Spinal cord (tissue), 10 donors: ENCODE data around the gene CHAF1B. TPM values are rescaled to one million over a fixed set of nuclear protein-coding genes. Genes with fewer than 3 reads are reported as not detected.

ENCODE experiments used
- DNase-seq, 6 donors: peaks; one replicate each; pipeline versions ENCODE4 v3.0.0 to v3.0.0-alpha.2; 2013 to 2015; ENCODE audit warnings: low spot score in 6 of 6, low read depth in 4 of 6
- H3K27ac ChIP-seq: one replicate; pipeline ENCODE4 v1.5.1; 2013; ENCODE audit warnings: low read depth, low read length, control low read depth
- H3K27me3 ChIP-seq: one replicate; pipeline ENCODE4 v1.6.1; 2013; ENCODE audit warnings: low read length; ENCODE audit not compliant: control insufficient read depth, insufficient read depth
- H3K36me3 ChIP-seq: one replicate; pipeline ENCODE4 v1.6.1; 2013; ENCODE audit warnings: low read length; ENCODE audit not compliant: control insufficient read depth, insufficient read depth
- H3K4me1 ChIP-seq: one replicate; pipeline ENCODE4 v1.6.1; 2013; ENCODE audit warnings: low read length; ENCODE audit not compliant: control insufficient read depth, insufficient read depth
- H3K4me3 ChIP-seq: one replicate; pipeline ENCODE4 v1.5.1; 2013; ENCODE audit warnings: low read depth, low read length, control low read depth
- H3K9me3 ChIP-seq: one replicate; pipeline ENCODE4 v1.6.1; 2013; ENCODE audit warnings: low read length; ENCODE audit not compliant: control insufficient read depth, insufficient read depth
- WGBS: methylation state at CpG from one replicate; pipeline ENCODE4 v1.1.5; 2013; ENCODE audit warnings: missing lambda C conversion rate; ENCODE audit not compliant: insufficient coverage; 5-methylcytosine and 5-hydroxymethylcytosine counted together
- polyA plus RNA-seq, 2 donors: library from polyadenylated mRNA; unstranded; fragments of 120-200 nt; gene quantifications; one replicate each; pipeline ENCODE4 v1.2.1, GENCODE V29; 2013; ENCODE audit not compliant: insufficient read length in 2 of 2
- total RNA-seq, 2 donors: library from RNA; depleted of rRNA in 1 of 2; stranded (reverse); fragments of 120-200 nt in 1 of 2; fragments of >200 nt in 1 of 2; gene quantifications; one replicate each; pipeline versions ENCODE4 v1.2.3 to v1.2.4, GENCODE V29; 2013 to 2014
- donor health status: healthy.

CHAF1B gene
- total and polyA plus RNA-seq, 4 donors: 2.6 to 6.9 (median 4.8) TPM

GRCh38 chr21:36422279-36423098, 37.3 kb downstream of the CHAF1B start:
- H3K27ac ChIP-seq: no peak overlapping the region
- DNase-seq: no peak
- no peaks in the 10 kb centered on the region for H3K36me3 ChIP-seq
- H3K27me3 ChIP-seq: no peaks in the 10 kb centered on the region
- H3K4me1 ChIP-seq: peaks cover 3% of the 10 kb centered on the region
- H3K9me3 ChIP-seq: no peaks in the 10 kb centered on the region
- 52% methylated on average over 25 of the region's 28 CpGs for WGBS
- no peak overlapping the region for H3K4me3 ChIP-seq

GRCh38 chr21:36423771-36424433, 38.7 kb downstream of the CHAF1B start:
- Histone ChIP-seq H3K9me3 (no peaks in the 10 kb centered on the region), H3K27me3 (no peaks in the 10 kb centered on the region), H3K27ac (no peak overlapping the region), H3K4me3 (no peak overlapping the region), H3K4me1 (peaks cover 7% of the 10 kb centered on the region), H3K36me3 (no peaks in the 10 kb centered on the region)
- no peak for DNase-seq
- WGBS: 88% methylated on average over 10 of the region's 12 CpGs

- Histone ChIP-seq H3K4me3 (no peak overlapping the region), H3K4me1 (peaks cover 10% of the 10 kb centered on the region), H3K27me3 (no peaks in the 10 kb centered on the region), H3K27ac (no peak overlapping the region), H3K36me3 (no peaks in the 10 kb centered on the region), H3K9me3 (no peaks in the 10 kb centered on the region)
- DNase-seq: no peak
- WGBS: 87% methylated on average over 7 of the region's 8 CpGs
Measured at GRCh38 chr21:36424592-36424991, 39.4 kb downstream of the CHAF1B start.

GRCh38 chr21:36425286-36425685, 40.1 kb downstream of the CHAF1B start:
- H3K9me3 ChIP-seq: no peaks in the 10 kb centered on the region
- no peak for DNase-seq
- 54% methylated on average over 9 of the region's 9 CpGs for WGBS
- no peak overlapping the region for H3K4me3 ChIP-seq
- H3K27ac ChIP-seq: no peak overlapping the region
- no peaks in the 10 kb centered on the region for H3K36me3 ChIP-seq
- peaks cover 6% of the 10 kb centered on the region for H3K4me1 ChIP-seq
- H3K27me3 ChIP-seq: no peaks in the 10 kb centered on the region

- H3K36me3 ChIP-seq: no peaks in the 10 kb centered on the region
- no peaks in the 10 kb centered on the region for H3K27me3 ChIP-seq
- H3K9me3 ChIP-seq: no peaks in the 10 kb centered on the region
- 100% methylated on average over 3 of the region's 4 CpGs for WGBS
- peaks cover 6% of the 10 kb centered on the region for H3K4me1 ChIP-seq
- no peak overlapping the region for H3K27ac ChIP-seq
- no peak for DNase-seq
- no peak overlapping the region for H3K4me3 ChIP-seq
Measured at GRCh38 chr21:36427502-36427901, 42.3 kb downstream of the CHAF1B start.

GRCh38 chr21:36428761-36429432, 43.7 kb downstream of the CHAF1B start:
- WGBS: 59% methylated on average over 11 of the region's 12 CpGs
- H3K27ac ChIP-seq: no peak overlapping the region
- no peaks in the 10 kb centered on the region for H3K36me3 ChIP-seq

GRCh38 chr21:36429947-36430546, 44.9 kb downstream of the CHAF1B start:
- no peak overlapping the region for H3K27ac ChIP-seq

More at GRCh38 chr21:36428761-36429432, 43.7 kb downstream of the CHAF1B start:
- Histone ChIP-seq H3K9me3 (no peaks in the 10 kb centered on the region), H3K4me1 (peaks cover 6% of the 10 kb centered on the region), H3K27me3 (no peaks in the 10 kb centered on the region), H3K4me3 (no peak overlapping the region)
- no peak for DNase-seq

GRCh38 chr21:36430841-36431240, 45.6 kb downstream of the CHAF1B start:
- H3K27ac ChIP-seq: no peak overlapping the region
- H3K4me3 ChIP-seq: no peak overlapping the region
- no peaks in the 10 kb centered on the region for H3K36me3 ChIP-seq
- H3K9me3 ChIP-seq: no peaks in the 10 kb centered on the region
- no peaks in the 10 kb centered on the region for H3K27me3 ChIP-seq
- H3K4me1 ChIP-seq: peaks cover 6% of the 10 kb centered on the region
- DNase-seq: no peak
- WGBS: 96% methylated on average over 3 of the region's 4 CpGs

More at GRCh38 chr21:36429947-36430546, 44.9 kb downstream of the CHAF1B start:
- no peaks in the 10 kb centered on the region for H3K9me3 ChIP-seq
- peak in 1 of 6 donors; percentile 29 for DNase-seq
- H3K4me1 ChIP-seq: peaks cover 6% of the 10 kb centered on the region
- WGBS: 49% methylated on average over 18 of the region's 22 CpGs
- no peak overlapping the region for H3K4me3 ChIP-seq
- no peaks in the 10 kb centered on the region for H3K36me3 ChIP-seq
- H3K27me3 ChIP-seq: no peaks in the 10 kb centered on the region

- DNase-seq: no peak
- no peaks in the 10 kb centered on the region for H3K27me3 ChIP-seq
- H3K4me3 ChIP-seq: no peak overlapping the region
- H3K4me1 ChIP-seq: peaks cover 6% of the 10 kb centered on the region
- no peak overlapping the region for H3K27ac ChIP-seq
- no peaks in the 10 kb centered on the region for H3K9me3 ChIP-seq
- no peaks in the 10 kb centered on the region for H3K36me3 ChIP-seq
- WGBS: 86% methylated on average over 1 of the region's 4 CpGs
Measured at GRCh38 chr21:36431252-36431651, 46.1 kb downstream of the CHAF1B start.
